AG10803 (cell line): ENCODE results near the gene RENBP.

Experiments
- DNase-seq: peaks from one replicate; pipeline ENCODE4 v3.0.0; 2010; ENCODE audit warnings: low read depth
- H3K4me3 ChIP-seq: 2 replicates; pipeline ENCODE4 v1.5.1; 2011; ENCODE audit warnings: mild to moderate bottlenecking, low read length, control low read depth
- CTCF ChIP-seq: conservative IDR thresholded peaks from 2 replicates; pipeline ENCODE4 v1.5.1; 2011; ENCODE audit warnings: mild to moderate bottlenecking, low read length, control low read depth, inconsistent platforms

Gene RENBP

GRCh38 chrX:153965406-153965805, 21.0 kb upstream of the RENBP start:
- no peak for DNase-seq
- no peak for TF ChIP-seq CTCF
- no peak overlapping the region for H3K4me3 ChIP-seq

GRCh38 chrX:153964105-153964504, 19.7 kb upstream of the RENBP start:
- DNase-seq: no peak
- TF ChIP-seq CTCF: no peak

GRCh38 chrX:153963546-153963945, 19.1 kb upstream of the RENBP start:
- no peak for TF ChIP-seq CTCF
- no peak for DNase-seq
- H3K4me3 ChIP-seq: no peak overlapping the region

More at GRCh38 chrX:153964105-153964504, 19.7 kb upstream of the RENBP start:
- no peak overlapping the region for H3K4me3 ChIP-seq

- no peak overlapping the region for H3K4me3 ChIP-seq
- no peak for DNase-seq
- TF ChIP-seq CTCF: no peak
Observed at GRCh38 chrX:153961292-153961691, 16.8 kb upstream of the RENBP start.

- no peak for TF ChIP-seq CTCF
- DNase-seq: no peak
- H3K4me3 ChIP-seq: no peak overlapping the region
Observed at GRCh38 chrX:153960786-153961185, 16.3 kb upstream of the RENBP start.

GRCh38 chrX:153960077-153960476, 15.6 kb upstream of the RENBP start:
- no peak for DNase-seq
- TF ChIP-seq CTCF: no peak

GRCh38 chrX:153959649-153960048, 15.2 kb upstream of the RENBP start:
- H3K4me3 ChIP-seq: no peak overlapping the region

More at GRCh38 chrX:153960077-153960476, 15.6 kb upstream of the RENBP start:
- H3K4me3 ChIP-seq: no peak overlapping the region

More at GRCh38 chrX:153959649-153960048, 15.2 kb upstream of the RENBP start:
- no peak for TF ChIP-seq CTCF
- DNase-seq: no peak
